CD4-positive, alpha-beta memory T cell (primary cell): ENCODE measurements around the gene ASCL1. TPM values are rescaled to one million over a fixed set of nuclear protein-coding genes. Genes with fewer than 3 reads are reported as not detected.

Experiments used
- CTCF ChIA-PET: fragments of 350-600 bp; sonication (Branson Sonifier 250); formaldehyde crosslinking; loops from one replicate; lab custom pipeline; 2021; ENCODE audit warnings: inconsistent platforms; ENCODE audit not compliant: partially characterized antibody; lab: Charles Lee
- POLR2A ChIA-PET: fragments of 350-600 bp; sonication (Branson Sonifier 250); formaldehyde crosslinking; loops from one replicate; lab custom pipeline; 2021; ENCODE audit not compliant: partially characterized antibody; lab: Charles Lee
- DNase-seq, 5 donors: peaks; one replicate each; pipeline versions ENCODE4 v3.0.0 to v3.0.0-alpha.2; 2020 to 2022; ENCODE audit warnings: mixed read lengths in 1 of 5
- H3K27ac ChIP-seq: one replicate; pipeline ENCODE4 v1.7.0; 2013; ENCODE audit warnings: low read depth, low read length
- H3K27me3 ChIP-seq: 2 replicates; pipeline ENCODE4 v1.7.0; 2013; ENCODE audit warnings: mild to moderate bottlenecking, low read length, moderate library complexity; ENCODE audit not compliant: insufficient read depth
- H3K36me3 ChIP-seq: 2 replicates; pipeline ENCODE4 v1.7.0; 2013; ENCODE audit warnings: mild to moderate bottlenecking, low read length, moderate library complexity; ENCODE audit not compliant: insufficient read depth
- H3K4me1 ChIP-seq: 2 replicates; pipeline ENCODE4 v1.7.0; 2013; ENCODE audit warnings: mild to moderate bottlenecking, low read length, moderate library complexity; ENCODE audit not compliant: insufficient read depth
- H3K4me3 ChIP-seq, 2 donors: one replicate each; pipeline ENCODE4 v1.7.0; 2013; ENCODE audit warnings: low read length in 2 of 2, mild to moderate bottlenecking in 1 of 2
- H3K9me3 ChIP-seq, 2 donors: one replicate each; pipeline ENCODE4 v1.7.0; 2013; ENCODE audit warnings: low read length in 2 of 2, control low read depth in 1 of 2; ENCODE audit not compliant: control insufficient read depth in 1 of 2
- H3K27ac Mint-ChIP-seq, 7 donors: one replicate each; pipeline ENCODE4 v1.8.0; 2020 to 2021; ENCODE audit warnings: mixed read lengths in 7 of 7, mild to moderate bottlenecking in 6 of 7, inconsistent platforms in 3 of 7, moderate library complexity in 3 of 7
- H3K27me3 Mint-ChIP-seq, 2 donors: one replicate each; pipeline ENCODE4 v1.8.0; 2020 to 2021; ENCODE audit warnings: mixed read lengths in 2 of 2
- H3K36me3 Mint-ChIP-seq, 2 donors: one replicate each; pipeline ENCODE4 v1.8.0; 2020 to 2021; ENCODE audit warnings: mixed read lengths in 2 of 2, inconsistent platforms in 1 of 2, mild to moderate bottlenecking in 1 of 2
- H3K4me1 Mint-ChIP-seq, 4 donors: one replicate each; pipeline ENCODE4 v1.8.0; 2020 to 2021; ENCODE audit warnings: mixed read lengths in 4 of 4, mild to moderate bottlenecking in 1 of 4
- H3K4me3 Mint-ChIP-seq, 8 donors: one replicate each; pipeline ENCODE4 v1.8.0; 2020 to 2021; ENCODE audit warnings: mixed read lengths in 8 of 8, mild to moderate bottlenecking in 7 of 8, moderate library complexity in 6 of 8, inconsistent platforms in 3 of 8
- H3K9me3 Mint-ChIP-seq, 8 donors: one replicate each; pipeline ENCODE4 v1.8.0; 2020 to 2021; ENCODE audit warnings: mixed read lengths in 8 of 8, mild to moderate bottlenecking in 5 of 8, inconsistent platforms in 3 of 8, moderate library complexity in 1 of 8
- intact Hi-C: fragments of 100-400 bp; cut with micrococcal nuclease; formaldehyde crosslinking; loops from one replicate; pipeline ENCODE4 v1.15.1; 2023
- polyA plus RNA-seq, 2 donors: library from polyadenylated mRNA; unstranded; fragments of 300-500 nt; fragmentation: Illumina TruSeq; gene quantifications; one replicate each; pipeline ENCODE4 v1.2.3, GENCODE V29; 2021
- total RNA-seq, 2 experiments: library from RNA; stranded (reverse); gene quantifications; one replicate each; pipeline ENCODE4 v1.2.3, GENCODE V29; 2021

The ASCL1 gene
- total and polyA plus RNA-seq, 4 experiments from 2014 or later = not detected

GRCh38 chr12:102916252-102917025 lies 41.0 kb upstream of the ASCL1 start:
- H3K36me3 ChIP-seq = no peaks in the 10 kb centered on the region
- no peak for DNase-seq
- H3K4me1 ChIP-seq = peaks cover 8% of the 10 kb centered on the region
- Mint-ChIP-seq H3K4me3 (peak overlapping the region; percentile 63 to 88 (median 78)), H3K4me1 (peaks cover 3 to 11% (median 7%) of the 10 kb centered on the region in 4 donors), H3K9me3 (peaks cover 0 to 3% (median 0%) of the 10 kb centered on the region in 8 donors), H3K36me3 (no peaks in the 10 kb centered on the region), H3K27me3 (peaks cover 1 to 9% of the 10 kb centered on the region in 2 donors), H3K27ac (peak overlapping the region in 4 of 7 donors; percentile 5 to 68 (median 59))
- H3K4me3 ChIP-seq = no peak overlapping the region
- CTCF ChIA-PET = no interaction called here
- POLR2A ChIA-PET = no interaction called here
- H3K27me3 ChIP-seq = no peaks in the 10 kb centered on the region
- intact Hi-C loops = no loop called here
- no peaks in the 10 kb centered on the region for H3K9me3 ChIP-seq
- no peak overlapping the region for H3K27ac ChIP-seq

DNA sequence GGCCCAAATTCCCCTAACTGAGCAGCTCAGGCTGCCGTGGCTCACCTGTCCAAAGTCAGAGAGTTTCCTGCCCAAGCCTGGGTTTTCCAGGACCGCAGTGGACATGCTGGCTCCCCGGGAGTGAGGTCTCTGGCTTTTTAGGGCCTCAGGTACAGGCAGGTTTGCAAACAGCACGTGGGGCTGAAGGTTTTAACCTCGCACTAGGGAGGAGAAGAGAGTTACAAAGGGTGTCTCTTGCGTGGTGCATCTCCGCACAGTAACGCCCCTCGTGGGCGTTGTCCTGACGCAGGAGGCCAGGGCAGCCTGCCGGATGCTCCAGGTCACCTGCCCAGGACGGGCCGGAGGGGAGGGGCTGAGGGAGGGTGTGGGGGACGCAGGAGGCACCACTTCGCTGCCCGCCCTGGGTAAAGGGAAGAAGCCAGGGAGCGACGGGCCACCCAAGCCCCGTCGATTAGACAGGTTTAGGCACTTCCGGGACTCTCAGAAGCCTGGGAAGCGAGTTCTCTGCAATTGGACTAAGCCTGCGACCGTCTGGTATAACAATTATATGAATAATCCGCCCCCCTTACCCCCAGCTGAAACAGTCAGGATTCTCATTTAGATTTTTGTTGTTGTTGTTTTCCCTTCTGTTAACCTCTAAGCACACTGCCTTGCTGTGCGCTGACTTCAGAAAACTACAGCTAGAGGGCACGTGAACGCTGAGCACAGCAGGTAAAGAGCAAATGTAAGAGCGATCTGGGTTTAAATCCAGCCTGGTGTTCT lies 40.3 kb upstream of the ASCL1 start, which contains the start of gene PAH:
TSS of gene PAH (minus strand) at position 219 of the 762 bp plus-strand sequence. CDS start at position 105, 114 bp downstream.
- Histone ChIP-seq H3K4me3 (peak within 1 kb of the TSS; percentile 17 to 30), H3K9me3 (no peaks in the 10 kb centered on the region), H3K27me3 (no peaks in the 10 kb centered on the region), H3K4me1 (peaks cover 8% of the 10 kb centered on the region), H3K27ac (no peak within 1 kb of the TSS), H3K36me3 (no peaks in the 10 kb centered on the region)
- intact Hi-C loops = no loop called here
- DNase-seq = peak in 3 of 5 donors; percentile 6 to 16 (median 8)
- ChIA-PET POLR2A (no interaction called here), CTCF (no interaction called here)
- Mint-ChIP-seq H3K36me3 (no peaks in the 10 kb centered on the region), H3K9me3 (peaks cover 0 to 3% (median 0%) of the 10 kb centered on the region in 8 donors), H3K4me1 (peaks cover 3 to 11% (median 7%) of the 10 kb centered on the region in 4 donors), H3K27ac (peak within 1 kb of the TSS in 5 of 7 donors; percentile 5 to 68 (median 54)), H3K4me3 (peak within 1 kb of the TSS; percentile 63 to 88 (median 78)), H3K27me3 (peaks cover 1 to 6% of the 10 kb centered on the region in 2 donors)

- no peak for DNase-seq
- Histone ChIP-seq H3K9me3 (no peaks in the 10 kb centered on the region), H3K27ac (no peak overlapping the region), H3K4me3 (no peak overlapping the region), H3K4me1 (peaks cover 8% of the 10 kb centered on the region), H3K36me3 (no peaks in the 10 kb centered on the region), H3K27me3 (no peaks in the 10 kb centered on the region)
- intact Hi-C loops = no loop called here
- Mint-ChIP-seq H3K4me1 (peaks cover 3 to 11% (median 7%) of the 10 kb centered on the region in 4 donors), H3K27me3 (peaks cover 0 to 6% of the 10 kb centered on the region in 2 donors), H3K27ac (no peak overlapping the region), H3K4me3 (no peak overlapping the region), H3K36me3 (no peaks in the 10 kb centered on the region), H3K9me3 (peaks cover 0 to 3% (median 0%) of the 10 kb centered on the region in 8 donors)
- CTCF ChIA-PET = no interaction called here
- POLR2A ChIA-PET = no interaction called here
These were observed 38.6 kb upstream of the ASCL1 start for GRCh38 chr12:102918840-102919239.

DNA sequence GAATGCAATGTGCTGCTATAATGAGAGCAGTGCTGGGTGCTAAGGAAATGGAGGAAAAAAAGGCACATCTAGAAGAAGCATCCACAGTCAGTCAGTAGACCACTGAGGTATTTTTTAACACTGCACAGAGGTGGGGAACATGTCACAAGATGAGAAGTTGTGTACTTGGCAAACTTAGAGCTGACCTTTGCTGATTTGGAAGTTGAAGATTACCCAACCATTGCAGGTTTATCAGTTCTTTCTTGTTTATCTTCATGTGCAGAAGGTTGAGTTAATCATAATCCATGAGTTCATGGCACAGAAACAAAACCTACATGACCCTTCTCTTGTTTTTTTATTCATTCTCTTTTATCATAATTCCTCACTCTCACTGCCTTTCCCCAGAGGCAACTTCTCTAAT lies 37.2 kb upstream of the ASCL1 start:
- ChIA-PET POLR2A (no interaction called here), CTCF (no interaction called here)
- no peaks in the 10 kb centered on the region for H3K36me3 Mint-ChIP-seq
- DNase-seq = no peak
- no peak overlapping the region for H3K4me3 Mint-ChIP-seq
- intact Hi-C loops = no loop called here
- H3K27ac Mint-ChIP-seq = no peak overlapping the region
- H3K9me3 Mint-ChIP-seq = peaks cover 0 to 3% (median 0%) of the 10 kb centered on the region in 8 donors
- Histone ChIP-seq H3K4me3 (no peak overlapping the region), H3K27me3 (no peaks in the 10 kb centered on the region), H3K27ac (no peak overlapping the region), H3K9me3 (no peaks in the 10 kb centered on the region), H3K36me3 (no peaks in the 10 kb centered on the region), H3K4me1 (peaks cover 8% of the 10 kb centered on the region)
- H3K4me1 Mint-ChIP-seq = peaks cover 3 to 11% (median 7%) of the 10 kb centered on the region in 4 donors
- H3K27me3 Mint-ChIP-seq = peaks cover 2 to 6% of the 10 kb centered on the region in 2 donors

DNA sequence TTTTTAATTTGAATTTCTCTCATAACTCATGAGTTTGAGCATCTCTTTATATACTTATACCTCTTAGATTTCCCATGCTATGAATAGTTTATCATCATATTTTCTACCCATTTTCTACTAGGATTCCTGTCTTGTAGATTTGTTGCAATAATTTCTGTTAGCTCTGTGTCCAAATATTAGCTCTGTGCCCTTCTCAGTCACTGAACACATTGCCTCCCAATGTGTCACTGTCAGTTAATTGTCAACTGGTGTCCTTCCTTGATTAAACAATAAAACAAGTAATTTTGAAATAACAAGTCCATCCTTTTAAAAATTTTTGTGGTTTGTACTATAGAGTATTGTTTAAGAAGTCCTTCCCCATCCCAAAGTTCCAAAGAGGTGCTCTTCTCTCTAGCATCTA lies 36.2 kb upstream of the ASCL1 start:
- intact Hi-C loops = no loop called here
- Histone ChIP-seq H3K4me3 (no peak overlapping the region), H3K27me3 (no peaks in the 10 kb centered on the region), H3K27ac (no peak overlapping the region), H3K9me3 (no peaks in the 10 kb centered on the region), H3K4me1 (peaks cover 8% of the 10 kb centered on the region), H3K36me3 (no peaks in the 10 kb centered on the region)
- H3K4me3 Mint-ChIP-seq = no peak overlapping the region
- H3K9me3 Mint-ChIP-seq = peaks cover 0 to 3% (median 0%) of the 10 kb centered on the region in 8 donors
- H3K27me3 Mint-ChIP-seq = peaks cover 3 to 9% of the 10 kb centered on the region in 2 donors
- POLR2A ChIA-PET = no interaction called here
- no peak for DNase-seq
- CTCF ChIA-PET = no interaction called here
- no peaks in the 10 kb centered on the region for H3K36me3 Mint-ChIP-seq
- no peak overlapping the region for H3K27ac Mint-ChIP-seq
- H3K4me1 Mint-ChIP-seq = peaks cover 3 to 11% (median 7%) of the 10 kb centered on the region in 4 donors

DNA sequence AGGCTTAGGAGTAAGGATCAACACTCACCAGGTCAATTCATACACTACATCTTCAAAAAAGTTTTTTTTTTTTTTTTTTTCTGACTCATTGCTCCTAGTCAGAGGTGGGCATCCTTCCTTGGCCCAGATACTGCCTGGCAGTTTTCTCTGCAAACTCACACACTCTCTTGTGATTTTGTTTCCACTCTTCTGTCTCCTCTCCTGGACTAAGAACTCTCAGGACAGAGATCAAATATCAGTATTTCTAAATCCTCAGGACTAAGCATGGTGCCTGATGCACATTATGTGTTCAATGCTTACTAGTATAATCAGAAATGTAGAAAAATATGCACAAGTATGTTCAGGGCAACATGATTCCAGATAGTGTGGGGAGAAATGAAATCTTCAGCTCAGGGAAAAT lies 30.3 kb upstream of the ASCL1 start:
- H3K27ac ChIP-seq = no peak overlapping the region
- H3K36me3 ChIP-seq = no peaks in the 10 kb centered on the region
- H3K4me1 Mint-ChIP-seq = no peaks in the 10 kb centered on the region
- H3K4me1 ChIP-seq = no peaks in the 10 kb centered on the region
- H3K4me3 ChIP-seq = no peak overlapping the region
- no peaks in the 10 kb centered on the region for H3K27me3 ChIP-seq
- no peak overlapping the region for H3K4me3 Mint-ChIP-seq
- H3K27me3 Mint-ChIP-seq = peaks cover 8% of the 10 kb centered on the region in 2 donors
- ChIA-PET CTCF (no interaction called here), POLR2A (no interaction called here)
- intact Hi-C loops = no loop called here
- H3K9me3 ChIP-seq = no peaks in the 10 kb centered on the region
- peaks cover 0 to 3% (median 0%) of the 10 kb centered on the region in 8 donors for H3K9me3 Mint-ChIP-seq
- no peak for DNase-seq
- H3K36me3 Mint-ChIP-seq = no peaks in the 10 kb centered on the region
- H3K27ac Mint-ChIP-seq = no peak overlapping the region

GRCh38 chr12:102933168-102933567 lies 24.3 kb upstream of the ASCL1 start:
- POLR2A ChIA-PET = no interaction called here
- intact Hi-C loops = no loop called here
- no peaks in the 10 kb centered on the region for H3K9me3 ChIP-seq
- peaks cover 0 to 4% (median 1%) of the 10 kb centered on the region in 8 donors for H3K9me3 Mint-ChIP-seq
- no peaks in the 10 kb centered on the region for H3K4me1 ChIP-seq
- no peak for DNase-seq
- H3K27ac ChIP-seq = no peak overlapping the region
- no peaks in the 10 kb centered on the region for H3K36me3 Mint-ChIP-seq
- H3K4me3 ChIP-seq = no peak overlapping the region
- H3K27ac Mint-ChIP-seq = no peak overlapping the region
- H3K27me3 ChIP-seq = no peaks in the 10 kb centered on the region
- peak overlapping the region in 1 of 8 donors; percentile 15 for H3K4me3 Mint-ChIP-seq
- no peaks in the 10 kb centered on the region for H3K4me1 Mint-ChIP-seq
- H3K36me3 ChIP-seq = no peaks in the 10 kb centered on the region
- H3K27me3 Mint-ChIP-seq = peaks cover 5 to 8% of the 10 kb centered on the region in 2 donors
- CTCF ChIA-PET = no interaction called here
